Neuronal stem cell (in vitro differentiated cells): ENCODE measurements around the gene TRIM8.

Experiments used
- DNase-seq: peaks from one replicate; pipeline ENCODE4 v3.0.0-alpha.2; 2013; ENCODE audit warnings: low spot score
- H2AFZ ChIP-seq: one replicate; pipeline ENCODE4 v1.6.1; 2013; ENCODE audit warnings: mild to moderate bottlenecking, low read length, inconsistent platforms
- H2AK5ac ChIP-seq: 2 replicates; pipeline ENCODE4 v1.6.1; 2013; ENCODE audit warnings: low read depth, mild to moderate bottlenecking, inconsistent platforms, low read length, moderate library complexity, mixed read lengths
- H2BK120ac ChIP-seq: 2 replicates; pipeline ENCODE4 v1.6.1; 2013; ENCODE audit warnings: low read depth, mild to moderate bottlenecking, inconsistent platforms, low read length, moderate library complexity, mixed read lengths
- H2BK12ac ChIP-seq: one replicate; pipeline ENCODE4 v1.6.1; 2013; ENCODE audit warnings: low read length, inconsistent platforms
- H2BK15ac ChIP-seq: 2 replicates; pipeline ENCODE4 v1.6.1; 2013; ENCODE audit warnings: mild to moderate bottlenecking, low read length, inconsistent platforms, mixed read lengths
- H2BK5ac ChIP-seq: one replicate; pipeline ENCODE4 v1.6.1; 2013; ENCODE audit warnings: inconsistent platforms, mild to moderate bottlenecking, low read length, moderate library complexity
- H3K14ac ChIP-seq: one replicate; pipeline ENCODE4 v1.6.1; 2013; ENCODE audit warnings: low read length, inconsistent platforms
- H3K18ac ChIP-seq: 2 replicates; pipeline ENCODE4 v1.6.1; 2013; ENCODE audit warnings: low read length, inconsistent platforms
- H3K23ac ChIP-seq: 2 replicates; pipeline ENCODE4 v1.6.1; 2013; ENCODE audit warnings: low read depth, mild to moderate bottlenecking, mixed read lengths, low read length, inconsistent platforms; ENCODE audit not compliant: poor library complexity
- H3K27ac ChIP-seq: replicated peaks from 3 replicates; pipeline ENCODE4 v1.5.1; 2013; ENCODE audit warnings: low read length, inconsistent platforms
- H3K27me3 ChIP-seq, 3 experiments: 2 replicates each; pipeline ENCODE4 v1.6.1; 2013; ENCODE audit warnings: low read length in 3 of 3, mild to moderate bottlenecking in 2 of 3, inconsistent platforms in 1 of 3, low read depth in 1 of 3, mixed read lengths in 1 of 3, moderate library complexity in 1 of 3; ENCODE audit not compliant: control insufficient read depth in 3 of 3, insufficient read depth in 3 of 3
- H3K36me3 ChIP-seq, 2 donors: replicated peaks in 1 of 2; 2 replicates each; pipeline ENCODE4 v1.6.1; 2013; ENCODE audit warnings: low read length in 2 of 2; ENCODE audit not compliant: control insufficient read depth in 2 of 2, insufficient read depth in 2 of 2
- H3K4ac ChIP-seq: 2 replicates; pipeline ENCODE4 v1.6.1; 2013; ENCODE audit warnings: inconsistent platforms, mild to moderate bottlenecking, low read length, moderate library complexity
- H3K4me1 ChIP-seq, 2 donors: 1 replicate in 1 of 2; 2 replicates in 1 of 2; pipeline ENCODE4 v1.6.1; 2013; ENCODE audit warnings: low read length in 2 of 2, low read depth in 1 of 2; ENCODE audit not compliant: control insufficient read depth in 2 of 2, insufficient read depth in 1 of 2
- H3K4me2 ChIP-seq: one replicate; pipeline ENCODE4 v1.6.1; 2013; ENCODE audit warnings: mild to moderate bottlenecking, low read length, inconsistent platforms; ENCODE audit not compliant: insufficient read depth, poor library complexity, severe bottlenecking
- H3K4me3 ChIP-seq, 2 donors: 2 replicates each; pipeline ENCODE4 v1.5.1; 2013; ENCODE audit warnings: low read length in 2 of 2, mild to moderate bottlenecking in 2 of 2, inconsistent platforms in 1 of 2, moderate library complexity in 1 of 2
- H3K79me1 ChIP-seq: one replicate; pipeline ENCODE4 v1.6.1; 2013; ENCODE audit warnings: low read depth, mild to moderate bottlenecking, inconsistent platforms, low read length, moderate library complexity
- H3K9ac ChIP-seq: one replicate; pipeline ENCODE4 v1.6.1; 2013; ENCODE audit warnings: mild to moderate bottlenecking, low read depth, low read length, inconsistent platforms; ENCODE audit not compliant: poor library complexity
- H3K9me3 ChIP-seq, 2 donors: replicated peaks in 1 of 2; 2 replicates each; pipeline versions ENCODE3 to v1.6.1; 2013; ENCODE audit warnings: low read length in 2 of 2, mild to moderate bottlenecking in 2 of 2, inconsistent platforms in 1 of 2, low read depth in 1 of 2, mixed read lengths in 1 of 2, moderate library complexity in 1 of 2; ENCODE audit not compliant: control insufficient read depth in 2 of 2, insufficient read depth in 1 of 2
- H4K8ac ChIP-seq: one replicate; pipeline ENCODE4 v1.6.1; 2013; ENCODE audit warnings: low read depth, mild to moderate bottlenecking, inconsistent platforms, low read length, moderate library complexity
- H4K91ac ChIP-seq: one replicate; pipeline ENCODE4 v1.6.1; 2013; ENCODE audit warnings: low read length, low read depth, mild to moderate bottlenecking, inconsistent platforms; ENCODE audit not compliant: poor library complexity
- WGBS, 2 donors: extraction: QIAGEN DNeasy Blood & Tissue Kit; methylation state at CpG; one replicate each; pipeline ENCODE4 v1.1.7; 2013; ENCODE audit warnings: missing lambda C conversion rate in 2 of 2, mixed read lengths in 1 of 2; ENCODE audit not compliant: insufficient read length in 2 of 2, insufficient replicate concordance in 1 of 2; ENCODE audit errors: extremely low coverage in 2 of 2; 5-methylcytosine and 5-hydroxymethylcytosine counted together

TRIM8 gene

GRCh38 chr10:102626026-102626685 lies 18.1 kb upstream of the TRIM8 start:
- no peak for DNase-seq
- Histone ChIP-seq H3K9me3 (no peaks in the 10 kb centered on the region), H4K8ac (no peak overlapping the region), H3K4me2 (no peak overlapping the region), H2BK15ac (peak overlapping the region; percentile 11), H3K9ac (peak overlapping the region; percentile 68), H3K79me1 (no peaks in the 10 kb centered on the region), H2BK5ac (peak overlapping the region; percentile 63), H3K27ac (peak overlapping the region; percentile 94), H2BK12ac (peak overlapping the region; percentile 59), H2BK120ac (peak overlapping the region; percentile 4), H3K14ac (no peak overlapping the region), H3K23ac (no peak overlapping the region), H4K91ac (peak overlapping the region; percentile 44), H3K36me3 (peaks cover 8 to 18% of the 10 kb centered on the region in 2 donors), H2AFZ (no peak overlapping the region), H3K4me3 (no peak overlapping the region), H2AK5ac (peak overlapping the region; percentile 44), H3K4me1 (peaks cover 52 to 53% of the 10 kb centered on the region in 2 donors), H3K27me3 (no peaks in the 10 kb centered on the region), H3K18ac (peak overlapping the region; percentile 79), H3K4ac (no peak overlapping the region)
- no CpG with 5 or more reads among the region's 10 CpGs for WGBS, 2 donors

GRCh38 chr10:102627291-102627735 lies 17.0 kb upstream of the TRIM8 start:
- Histone ChIP-seq H3K4me2 (no peak overlapping the region), H3K27me3 (no peaks in the 10 kb centered on the region), H3K4me3 (no peak overlapping the region), H3K9ac (peak overlapping the region; percentile 71), H2BK120ac (peak overlapping the region; percentile 4), H3K23ac (no peak overlapping the region), H4K91ac (peak overlapping the region; percentile 90), H3K36me3 (peaks cover 12 to 22% of the 10 kb centered on the region in 2 donors), H3K4ac (no peak overlapping the region), H2AFZ (no peak overlapping the region), H3K27ac (peak overlapping the region; percentile 94), H2BK5ac (peak overlapping the region; percentile 58), H2BK12ac (peak overlapping the region; percentile 79), H3K14ac (no peak overlapping the region), H3K79me1 (no peaks in the 10 kb centered on the region), H2AK5ac (peak overlapping the region; percentile 60), H3K18ac (peak overlapping the region; percentile 71), H4K8ac (peak overlapping the region; percentile 68), H3K9me3 (no peaks in the 10 kb centered on the region), H3K4me1 (peaks cover 55 to 61% of the 10 kb centered on the region in 2 donors), H2BK15ac (peak overlapping the region; percentile 2)
- DNase-seq: no peak
- WGBS, 2 donors: no CpG with 5 or more reads among the region's 12 CpGs

- H3K4ac ChIP-seq: no peak overlapping the region
- H3K79me1 ChIP-seq: no peaks in the 10 kb centered on the region
- H3K14ac ChIP-seq: no peak overlapping the region
- no peak overlapping the region for H3K4me3 ChIP-seq
- peaks cover 13 to 23% of the 10 kb centered on the region in 2 donors for H3K36me3 ChIP-seq
- no peaks in the 10 kb centered on the region for H3K27me3 ChIP-seq
- peak overlapping the region; percentile 58 for H2BK5ac ChIP-seq
- H3K27ac ChIP-seq: peak overlapping the region; percentile 94
- no CpG with 5 or more reads among the region's 9 CpGs for WGBS, 2 donors
- H2BK15ac ChIP-seq: peak overlapping the region; percentile 2
- H3K18ac ChIP-seq: peak overlapping the region; percentile 92
- peak overlapping the region; percentile 71 for H3K9ac ChIP-seq
- peak overlapping the region; percentile 91 for H2AK5ac ChIP-seq
- H3K9me3 ChIP-seq: no peaks in the 10 kb centered on the region
- peak overlapping the region; percentile 4 for H2BK120ac ChIP-seq
- peak overlapping the region; percentile 35 for H2BK12ac ChIP-seq
- peak overlapping the region; percentile 90 for H4K91ac ChIP-seq
- DNase-seq: peak; percentile 75
- no peak overlapping the region for H4K8ac ChIP-seq
- H2AFZ ChIP-seq: no peak overlapping the region
- H3K4me1 ChIP-seq: peaks cover 58 to 66% of the 10 kb centered on the region in 2 donors
- H3K4me2 ChIP-seq: no peak overlapping the region
- no peak overlapping the region for H3K23ac ChIP-seq
Measured at GRCh38 chr10:102627736-102628293, 16.5 kb upstream of the TRIM8 start.

GRCh38 chr10:102628451-102628911 lies 15.8 kb upstream of the TRIM8 start:
- no peak overlapping the region for H3K4me3 ChIP-seq
- peak overlapping the region; percentile 4 for H2BK120ac ChIP-seq
- H3K4me1 ChIP-seq: peaks cover 61 to 72% of the 10 kb centered on the region in 2 donors
- H3K14ac ChIP-seq: no peak overlapping the region
- H4K91ac ChIP-seq: peak overlapping the region; percentile 40
- no peak overlapping the region for H3K23ac ChIP-seq
- H4K8ac ChIP-seq: no peak overlapping the region
- no peak for DNase-seq
- peak overlapping the region; percentile 26 for H3K9ac ChIP-seq
- no CpG with 5 or more reads among the region's 11 CpGs for WGBS, 2 donors
- H3K9me3 ChIP-seq: no peaks in the 10 kb centered on the region
- peak overlapping the region; percentile 59 for H2BK15ac ChIP-seq
- peak overlapping the region; percentile 92 for H3K18ac ChIP-seq
- H3K27ac ChIP-seq: peak overlapping the region; percentile 94
- H3K4ac ChIP-seq: no peak overlapping the region
- peak overlapping the region; percentile 91 for H2AK5ac ChIP-seq
- H2BK12ac ChIP-seq: no peak overlapping the region
- H3K27me3 ChIP-seq: no peaks in the 10 kb centered on the region
- peak overlapping the region; percentile 13 for H2BK5ac ChIP-seq
- H3K79me1 ChIP-seq: no peaks in the 10 kb centered on the region
- H3K4me2 ChIP-seq: no peak overlapping the region
- H2AFZ ChIP-seq: no peak overlapping the region
- peaks cover 13 to 23% of the 10 kb centered on the region in 2 donors for H3K36me3 ChIP-seq
